ENCODE data around the gene ZNF385A.

- no peak for TF ChIP-seq ATF3 (IDR thresholded peaks at IDR 0.05)
- peak; percentile 84 for TF ChIP-seq CTCF (IDR thresholded peaks at IDR 0.05; ENCODE audit: low read depth, low read length, missing input control)
- TF ChIP-seq MAX (IDR thresholded peaks at IDR 0.05), result no peak
Observed at GRCh38 chr12:54360717-54361456, 23.6 kb downstream of the ZNF385A start.
